Measurements from ENCODE around the gene STAB1.

STAB1 gene

GRCh38 chr3:52506266-52506966, 11.3 kb downstream of the STAB1 start:
- no peak for DNase-seq

GRCh38 chr3:52507359-52507758, 12.2 kb downstream of the STAB1 start:
- no peak for DNase-seq

DNA sequence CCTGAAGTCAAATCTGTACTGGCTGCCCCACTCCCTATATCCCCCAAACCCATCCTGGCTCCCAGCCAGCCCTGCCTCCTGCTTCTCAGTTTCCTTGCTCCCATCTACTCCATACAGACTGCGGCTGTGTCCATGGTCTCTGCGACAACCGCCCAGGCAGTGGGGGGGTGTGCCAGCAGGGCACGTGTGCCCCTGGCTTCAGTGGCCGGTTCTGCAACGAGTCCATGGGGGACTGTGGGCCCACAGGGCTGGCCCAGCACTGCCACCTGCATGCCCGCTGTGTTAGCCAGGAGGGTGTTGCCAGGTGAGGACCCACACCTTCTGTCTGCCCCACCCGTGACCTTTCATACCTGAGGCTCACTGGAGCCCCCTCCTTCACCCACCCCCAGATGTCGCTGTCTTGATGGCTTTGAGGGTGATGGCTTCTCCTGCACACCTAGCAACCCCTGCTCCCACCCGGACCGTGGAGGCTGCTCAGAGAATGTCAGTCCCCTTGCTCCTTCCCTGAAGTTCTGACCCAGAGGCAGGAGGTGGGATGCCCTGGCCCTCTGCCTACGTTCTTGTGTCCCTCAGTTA, 14.7 kb downstream of the STAB1 start:
- DNase-seq: no peak

GRCh38 chr3:52511509-52511908, 16.4 kb downstream of the STAB1 start:
- DNase-seq: no peak

- no peak for DNase-seq
Measured at GRCh38 chr3:52512105-52512504, 17.0 kb downstream of the STAB1 start.

- DNase-seq: no peak
Measured at GRCh38 chr3:52512727-52513126, 17.6 kb downstream of the STAB1 start.

GRCh38 chr3:52513281-52513680, 18.1 kb downstream of the STAB1 start:
- DNase-seq: no peak

GRCh38 chr3:52514576-52514975, 19.4 kb downstream of the STAB1 start:
- DNase-seq: no peak

- DNase-seq: no peak
Measured at GRCh38 chr3:52515192-52515591, 20.1 kb downstream of the STAB1 start.

DNA sequence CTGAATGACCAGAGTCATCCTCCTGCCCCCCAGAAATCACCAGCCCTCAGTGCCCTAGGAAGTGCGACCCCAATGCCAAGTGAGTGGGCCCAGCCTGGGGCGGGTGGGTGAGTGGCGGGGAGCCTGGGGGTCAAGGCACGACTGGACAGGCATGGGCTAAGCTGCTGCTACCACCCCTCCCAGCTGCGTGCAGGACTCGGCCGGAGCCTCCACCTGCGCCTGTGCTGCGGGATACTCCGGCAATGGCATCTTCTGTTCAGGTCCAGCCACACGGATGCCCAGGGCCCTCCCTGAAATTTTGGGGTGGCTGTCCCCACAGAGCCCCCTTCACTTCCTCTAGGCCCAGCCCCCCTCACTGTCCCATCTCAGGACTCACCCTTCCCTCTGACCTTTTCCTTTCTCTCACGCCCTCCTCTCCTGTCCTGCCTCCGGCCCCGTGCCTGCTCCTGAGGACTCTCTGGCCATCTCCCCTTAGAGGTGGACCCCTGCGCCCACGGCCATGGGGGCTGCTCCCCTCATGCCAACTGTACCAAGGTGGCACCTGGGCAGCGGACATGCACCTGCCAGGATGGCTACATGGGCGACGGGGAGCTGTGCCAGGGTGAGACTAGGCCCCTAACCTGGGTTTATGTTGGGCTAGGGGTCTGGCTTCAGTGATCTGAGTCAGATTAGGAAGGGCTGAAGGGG, 21.5 kb downstream of the STAB1 start:
- no peak for DNase-seq

DNA sequence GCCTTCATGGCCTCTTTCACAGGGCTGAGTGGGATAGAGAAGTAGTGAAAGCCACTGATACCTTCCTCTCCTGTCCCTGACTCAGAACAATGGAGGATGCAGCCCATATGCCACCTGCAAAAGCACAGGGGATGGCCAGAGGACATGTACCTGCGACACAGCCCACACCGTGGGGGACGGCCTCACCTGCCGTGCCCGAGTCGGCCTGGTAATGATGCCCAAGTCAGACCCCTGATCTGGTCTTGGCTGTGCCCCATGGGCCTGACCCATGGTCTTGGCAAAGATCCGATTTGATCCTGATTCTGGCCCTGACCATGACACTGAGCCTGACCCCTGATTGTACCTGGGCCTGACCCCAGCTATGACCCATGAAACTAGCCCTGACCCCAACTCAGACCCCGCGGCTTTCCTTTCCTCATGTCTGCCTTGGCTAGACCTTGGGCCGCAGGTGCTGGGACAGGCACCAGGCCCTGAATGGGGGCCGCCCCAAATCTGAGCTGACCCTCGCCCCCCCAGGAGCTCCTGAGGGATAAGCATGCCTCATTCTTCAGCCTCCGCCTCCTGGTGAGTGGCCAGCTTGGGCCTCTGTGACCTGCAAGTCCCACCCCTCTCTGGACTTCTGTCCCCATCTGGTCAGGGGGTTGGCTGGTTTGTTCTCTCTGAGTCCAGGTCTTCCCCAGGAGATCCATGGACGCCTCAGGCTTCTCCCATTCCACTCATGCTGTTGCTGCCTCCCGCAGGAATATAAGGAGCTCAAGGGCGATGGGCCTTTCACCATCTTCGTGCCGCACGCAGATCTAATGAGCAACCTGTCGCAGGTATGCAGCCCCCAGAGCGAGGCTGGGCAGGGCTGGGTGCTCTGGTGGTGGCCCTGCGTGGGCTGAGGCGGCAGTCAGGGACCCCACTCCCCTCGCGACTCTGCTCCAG, 22.9 kb downstream of the STAB1 start:
- DNase-seq: no peak

GRCh38 chr3:52518723-52519444, 23.7 kb downstream of the STAB1 start:
- DNase-seq: no peak

DNA sequence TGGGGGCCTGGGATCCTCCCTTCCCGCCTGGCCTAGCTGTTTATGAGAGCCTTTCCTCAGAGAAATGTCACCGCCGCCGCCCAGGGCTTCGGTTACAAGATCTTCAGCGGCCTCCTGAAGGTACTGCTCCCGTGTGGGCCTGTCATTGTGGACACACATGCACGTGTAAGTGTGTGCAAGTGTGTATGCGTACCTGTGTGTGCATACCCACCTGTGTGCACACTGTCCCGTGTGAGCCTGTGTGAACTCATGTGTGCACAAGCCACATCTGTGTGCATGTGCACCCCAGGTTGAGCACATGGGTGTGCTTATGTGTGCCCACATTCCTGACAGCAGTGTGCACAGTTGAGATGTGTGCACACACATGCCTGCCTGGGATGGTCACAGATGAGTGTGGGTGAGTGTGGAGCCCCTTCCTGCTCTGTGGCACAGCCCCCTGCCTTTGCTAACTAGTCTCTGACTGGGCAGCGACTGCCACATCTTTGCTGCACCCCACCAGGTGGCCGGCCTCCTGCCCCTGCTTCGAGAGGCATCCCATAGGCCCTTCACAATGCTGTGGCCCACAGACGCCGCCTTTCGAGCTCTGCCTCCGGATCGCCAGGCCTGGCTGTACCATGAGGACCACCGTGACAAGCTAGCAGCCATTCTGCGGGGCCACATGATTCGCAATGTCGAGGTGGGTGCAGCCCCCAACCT, 24.5 kb downstream of the STAB1 start:
- DNase-seq: no peak

DNA sequence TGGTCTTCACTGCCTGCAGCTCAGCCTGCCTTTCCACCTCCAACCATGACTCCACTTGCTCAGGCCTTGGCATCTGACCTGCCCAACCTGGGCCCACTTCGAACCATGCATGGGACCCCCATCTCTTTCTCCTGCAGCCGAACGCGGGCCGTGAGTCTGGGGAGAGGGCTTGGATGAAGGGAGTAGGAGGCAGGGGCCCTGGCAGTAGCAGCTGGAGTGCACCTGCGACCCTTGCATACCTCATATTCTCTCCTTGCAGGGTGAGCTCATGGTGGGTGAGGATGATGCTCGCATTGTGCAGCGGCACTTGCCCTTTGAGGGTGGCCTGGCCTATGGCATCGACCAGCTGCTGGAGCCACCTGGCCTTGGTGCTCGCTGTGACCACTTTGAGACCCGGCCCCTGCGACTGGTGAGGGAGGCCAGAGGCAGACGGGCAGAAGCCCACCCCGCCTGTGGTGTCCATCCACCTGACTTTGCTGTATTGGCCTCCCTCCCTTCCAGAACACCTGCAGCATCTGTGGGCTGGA, 25.1 kb downstream of the STAB1 start:
- DNase-seq: no peak

DNA sequence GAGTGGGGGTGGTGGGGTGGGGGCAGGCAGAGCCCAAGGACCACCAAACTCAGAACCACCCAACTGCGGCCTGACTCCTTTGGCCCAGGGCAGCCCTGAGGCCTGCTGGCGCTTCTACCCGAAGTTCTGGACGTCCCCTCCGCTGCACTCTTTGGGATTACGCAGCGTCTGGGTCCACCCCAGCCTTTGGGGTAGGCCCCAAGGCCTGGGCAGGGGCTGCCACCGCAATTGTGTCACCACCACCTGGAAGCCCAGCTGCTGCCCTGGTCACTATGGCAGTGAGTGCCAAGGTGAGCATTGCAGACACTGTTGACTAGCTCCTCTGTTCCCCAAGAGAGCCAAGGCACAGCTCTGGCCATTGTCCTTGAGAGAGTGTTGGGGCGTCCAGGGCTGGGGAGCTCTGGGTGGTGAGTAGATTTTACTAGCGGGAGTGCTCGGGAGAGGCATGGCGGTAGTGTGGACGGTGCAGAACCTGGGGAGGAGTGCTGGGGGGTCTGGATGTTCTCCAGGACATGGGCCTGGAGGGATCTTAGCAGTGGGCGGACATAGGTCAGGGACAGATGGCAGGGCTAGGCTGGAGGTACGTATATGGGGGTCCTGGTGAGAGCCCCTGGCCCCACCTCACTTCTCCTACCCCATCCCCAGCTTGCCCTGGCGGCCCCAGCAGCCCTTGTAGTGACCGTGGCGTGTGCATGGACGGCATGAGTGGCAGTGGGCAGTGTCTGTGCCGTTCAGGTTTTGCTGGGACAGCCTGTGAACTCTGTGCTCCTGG, 25.8 kb downstream of the STAB1 start:
- DNase-seq: no peak

- DNase-seq: no peak
Measured at GRCh38 chr3:52521488-52521824, 26.3 kb downstream of the STAB1 start.

DNA sequence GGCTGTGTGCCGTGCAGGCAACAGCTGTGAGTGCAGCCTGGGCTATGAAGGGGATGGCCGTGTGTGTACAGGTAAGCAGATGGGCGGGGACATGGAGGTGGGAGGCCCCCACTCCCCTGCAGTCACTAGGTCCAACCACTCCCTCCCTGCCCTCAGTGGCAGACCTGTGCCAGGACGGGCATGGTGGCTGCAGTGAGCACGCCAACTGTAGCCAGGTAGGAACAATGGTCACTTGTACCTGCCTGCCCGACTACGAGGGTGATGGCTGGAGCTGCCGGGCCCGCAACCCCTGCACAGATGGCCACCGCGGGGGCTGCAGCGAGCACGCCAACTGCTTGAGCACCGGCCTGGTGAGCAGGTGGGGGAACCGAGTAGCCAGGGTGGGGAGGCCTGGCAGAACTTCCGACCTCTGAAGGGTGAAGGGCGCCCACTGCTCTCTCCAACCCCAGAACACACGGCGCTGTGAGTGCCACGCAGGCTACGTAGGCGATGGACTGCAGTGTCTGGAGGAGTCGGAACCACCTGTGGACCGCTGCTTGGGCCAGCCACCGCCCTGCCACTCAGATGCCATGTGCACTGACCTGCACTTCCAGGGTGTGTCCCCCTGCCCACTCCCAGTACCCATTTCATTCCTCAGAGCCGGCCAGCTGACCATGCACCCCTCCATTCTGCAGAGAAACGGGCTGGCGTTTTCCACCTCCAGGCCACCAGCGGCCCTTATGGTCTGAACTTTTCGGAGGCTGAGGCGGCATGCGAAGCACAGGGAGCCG, 26.9 kb downstream of the STAB1 start:
- no peak for DNase-seq

GRCh38 chr3:52522651-52523251, 27.6 kb downstream of the STAB1 start:
- DNase-seq: no peak

GRCh38 chr3:52523386-52524257, 28.5 kb downstream of the STAB1 start:
- no peak for DNase-seq
